ENCODE results near the gene PCDHA7.
A peak's percentile ranks its signal among the peaks of the same experiment; 100 is the strongest.
"Not testable (repeated sequence)": the region's sequence is repeated elsewhere in the genome, so short reads cannot be mapped to it uniquely, and the experiment has no call there.

The PCDHA7 gene

GRCh38 chr5:140823475-140823874 is 10.6 kb upstream of the PCDHA7 start:
- no peak for DNase-seq

GRCh38 chr5:140827704-140828361 is 6.2 kb upstream of the PCDHA7 start, which contains the start of gene PCDHA6:
PCDHA6 (plus strand) TSS chr5:140827960; CDS start chr5:140828092, 132 bp downstream.
- DNase-seq = no peak

GRCh38 chr5:140828362-140828737 is 5.7 kb upstream of the PCDHA7 start:
- DNase-seq = no peak

- not testable (repeated sequence) for DNase-seq
Observed at GRCh38 chr5:140829511-140830501, 4.3 kb upstream of the PCDHA7 start.

GRCh38 chr5:140834439-140835008 is 455 bp downstream of the PCDHA7 start:
- not testable (repeated sequence) for DNase-seq

GRCh38 chr5:140835622-140836510 is 1.8 kb downstream of the PCDHA7 start:
- no peak for DNase-seq

- peak; percentile 22 for DNase-seq
Observed at GRCh38 chr5:140840978-140841962, 7.2 kb downstream of the PCDHA7 start, which contains the start of gene PCDHA8. PCDHA8 (plus strand) TSS chr5:140841187; CDS start chr5:140841322, 135 bp downstream.

GRCh38 chr5:140842798-140843733 is 9.0 kb downstream of the PCDHA7 start:
- DNase-seq = no peak

GRCh38 chr5:140848139-140849102 is 14.4 kb downstream of the PCDHA7 start, which contains the start of gene PCDHA9:
PCDHA9 (plus strand) TSS chr5:140848382; CDS start chr5:140848496, 114 bp downstream.
- not testable (repeated sequence) for DNase-seq

- DNase-seq = not testable (repeated sequence)
Observed at GRCh38 chr5:140849831-140850634, 16.0 kb downstream of the PCDHA7 start.

- DNase-seq = no peak
Observed at GRCh38 chr5:140855772-140856674, 22.0 kb downstream of the PCDHA7 start, which contains the start of gene PCDHA10. PCDHA10 (plus strand) TSS chr5:140855897; CDS start chr5:140856049, 152 bp downstream.

- DNase-seq = no peak
Observed at GRCh38 chr5:140857177-140857986, 23.3 kb downstream of the PCDHA7 start.

GRCh38 chr5:140857987-140858240 is 23.8 kb downstream of the PCDHA7 start:
- DNase-seq = no peak

- no peak for DNase-seq
Observed at GRCh38 chr5:140862441-140863295, 28.6 kb downstream of the PCDHA7 start.

All from stimulated activated CD4-positive, alpha-beta T cell treated with anti-CD3 and anti-CD28 coated beads, Interleukin-15, amount 100 ng/mL, for 24 hours (primary cell).